CD14-positive monocyte (primary cell): ENCODE data around the gene MPV17L2. TPM values are rescaled to one million over a fixed set of nuclear protein-coding genes. Genes with fewer than 3 reads are reported as not detected.
A peak's percentile ranks its signal among the peaks of the same experiment; 100 is the strongest.

Experiments
- DNase-seq, 3 donors: peaks; one replicate each; pipeline ENCODE4 v3.0.0-alpha.2; 2011 to 2022
- H2AFZ ChIP-seq: 2 replicates; pipeline ENCODE4 v1.6.0; 2012; ENCODE audit warnings: mild to moderate bottlenecking, low read depth, low read length, inconsistent platforms; ENCODE audit not compliant: insufficient read depth, poor library complexity, severe bottlenecking
- H3K27ac ChIP-seq, 2 donors: 1 replicate in 1 of 2; 2 replicates in 1 of 2; pipeline ENCODE4 v1.5.1; 2012 to 2013; ENCODE audit warnings: low read length in 2 of 2, control low read depth in 1 of 2, inconsistent platforms in 1 of 2, low read depth in 1 of 2, mild to moderate bottlenecking in 1 of 2
- H3K27me3 ChIP-seq, 2 donors: one replicate each; pipeline versions ENCODE4 v1.6.0 to v1.6.1; 2011 to 2013; ENCODE audit warnings: low read length in 2 of 2; ENCODE audit not compliant: control insufficient read depth in 2 of 2, insufficient read depth in 2 of 2
- H3K36me3 ChIP-seq, 2 donors: replicated peaks in 1 of 2; 1 replicate in 1 of 2; 2 replicates in 1 of 2; pipeline versions ENCODE4 v1.5.1 to v1.6.1; 2012 to 2013; ENCODE audit warnings: low read length in 2 of 2, control low read depth in 1 of 2, inconsistent platforms in 1 of 2, mild to moderate bottlenecking in 1 of 2; ENCODE audit not compliant: insufficient read depth in 2 of 2, control insufficient read depth in 1 of 2
- H3K4me1 ChIP-seq, 2 donors: 1 replicate in 1 of 2; 2 replicates in 1 of 2; pipeline versions ENCODE4 v1.5.1 to v1.6.1; 2012 to 2013; ENCODE audit warnings: low read length in 2 of 2, control low read depth in 1 of 2, inconsistent platforms in 1 of 2, mild to moderate bottlenecking in 1 of 2, moderate library complexity in 1 of 2; ENCODE audit not compliant: insufficient read depth in 2 of 2, control insufficient read depth in 1 of 2
- H3K4me2 ChIP-seq: replicated peaks from 2 replicates; pipeline ENCODE3; 2012; ENCODE audit warnings: low read length, moderate library complexity, mild to moderate bottlenecking; ENCODE audit not compliant: poor library complexity, severe bottlenecking; ENCODE audit errors: extremely low read depth
- H3K4me3 ChIP-seq, 3 experiments: fragments of 200-600 bp in 1 of 3; sonication (generic) in 1 of 3; replicated peaks in 1 of 3; 1 replicate in 2 of 3; 2 replicates in 1 of 3; pipeline ENCODE4 v1.5.1; 2011 to 2013; ENCODE audit warnings: low read length in 3 of 3, mild to moderate bottlenecking in 3 of 3, control low read depth in 2 of 3, low read depth in 2 of 3, inconsistent platforms in 1 of 3, moderate library complexity in 1 of 3
- H3K79me2 ChIP-seq: 2 replicates; pipeline ENCODE4 v1.6.0; 2012; ENCODE audit warnings: mild to moderate bottlenecking, control low read depth, inconsistent platforms, low read length, moderate library complexity; ENCODE audit not compliant: insufficient read depth
- H3K9ac ChIP-seq: 2 replicates; pipeline ENCODE4 v1.6.0; 2017; ENCODE audit warnings: low read length, mild to moderate bottlenecking; ENCODE audit not compliant: insufficient read depth, poor library complexity, severe bottlenecking
- H3K9me3 ChIP-seq, 2 donors: replicated peaks in 1 of 2; 1 replicate in 1 of 2; 2 replicates in 1 of 2; pipeline versions ENCODE4 v1.5.1 to v1.6.1; 2012 to 2013; ENCODE audit warnings: low read length in 2 of 2, control low read depth in 1 of 2; ENCODE audit not compliant: control insufficient read depth in 1 of 2, insufficient read depth in 1 of 2
- H4K20me1 ChIP-seq: 2 replicates; pipeline ENCODE4 v1.6.0; 2012; ENCODE audit warnings: mild to moderate bottlenecking, low read length, control low read depth, moderate library complexity; ENCODE audit not compliant: insufficient read depth
- H3K27ac Mint-ChIP-seq, 7 donors: one replicate each; pipeline ENCODE4 v1.8.0; 2020; ENCODE audit warnings: mild to moderate bottlenecking in 7 of 7, mixed read lengths in 7 of 7, moderate library complexity in 6 of 7, inconsistent platforms in 2 of 7
- H3K27me3 Mint-ChIP-seq, 3 donors: one replicate each; pipeline ENCODE4 v1.8.0; 2021 to 2022; ENCODE audit warnings: low read depth in 3 of 3, mild to moderate bottlenecking in 3 of 3, mixed read lengths in 3 of 3, moderate library complexity in 3 of 3, inconsistent platforms in 1 of 3
- H3K36me3 Mint-ChIP-seq, 2 donors: one replicate each; pipeline ENCODE4 v1.8.0; 2020; ENCODE audit warnings: mixed read lengths in 2 of 2, inconsistent platforms in 1 of 2, mild to moderate bottlenecking in 1 of 2
- H3K4me1 Mint-ChIP-seq: one replicate; pipeline ENCODE4 v1.8.0; 2020; ENCODE audit warnings: mild to moderate bottlenecking, mixed read lengths
- H3K4me3 Mint-ChIP-seq, 2 donors: one replicate each; pipeline ENCODE4 v1.8.0; 2020; ENCODE audit warnings: mild to moderate bottlenecking in 2 of 2, mixed read lengths in 2 of 2, moderate library complexity in 1 of 2
- H3K9me3 Mint-ChIP-seq, 7 donors: one replicate each; pipeline ENCODE4 v1.8.0; 2020 to 2022; ENCODE audit warnings: mixed read lengths in 7 of 7, mild to moderate bottlenecking in 6 of 7, moderate library complexity in 6 of 7, inconsistent platforms in 2 of 7
- CTCF ChIP-seq: fragments of 200-600 bp; IDR thresholded peaks from one replicate; pipeline ENCODE4 v1.8.0; 2022; ENCODE audit warnings: antibody characterized with exemption, mild to moderate bottlenecking
- WGBS: methylation state at CpG from one replicate; pipeline ENCODE4 v1.1.5; 2013; ENCODE audit warnings: missing lambda C conversion rate; ENCODE audit not compliant: insufficient coverage; 5-methylcytosine and 5-hydroxymethylcytosine counted together
- intact Hi-C, 2 donors: fragments of 100-400 bp; cut with micrococcal nuclease; formaldehyde crosslinking; loops; one replicate each; pipeline versions ENCODE4 v1.15.0 to v1.15.1; 2023
- polyA plus RNA-seq, 3 donors: library from polyadenylated mRNA; depleted of rRNA in 1 of 3; unstranded in 2 of 3; stranded (reverse) in 1 of 3; fragments of 300-500 nt in 2 of 3; fragments of >200 nt in 1 of 3; fragmentation: Illumina TruSeq in 2 of 3; gene quantifications; 1 replicate in 2 of 3; 2 replicates in 1 of 3; pipeline ENCODE4 v1.2.3, GENCODE V29; 2012 to 2021

Gene MPV17L2
- polyA plus RNA-seq, 3 donors: 14.3 to 20.2 (median 15.0) TPM

- Histone ChIP-seq H3K4me2 (peak overlapping the region; percentile 96), H3K27me3 (peaks cover 0 to 7% of the 10 kb centered on the region in 2 donors), H3K4me3 (peak overlapping the region in 1 of 3 experiments; percentile 89), H3K36me3 (peaks cover 12 to 28% of the 10 kb centered on the region in 2 donors), H4K20me1 (peaks cover 11% of the 10 kb centered on the region), H3K9me3 (no peaks in the 10 kb centered on the region), H3K79me2 (peaks cover 5% of the 10 kb centered on the region), H3K9ac (no peak overlapping the region), H2AFZ (no peak overlapping the region), H3K4me1 (peaks cover 23 to 29% of the 10 kb centered on the region in 2 donors), H3K27ac (no peak overlapping the region)
- 80% methylated on average over 24 of the region's 24 CpGs for WGBS
- Mint-ChIP-seq H3K9me3 (no peaks in the 10 kb centered on the region), H3K36me3 (peaks cover 38 to 45% of the 10 kb centered on the region in 2 donors), H3K27me3 (peaks cover 11 to 25% (median 13%) of the 10 kb centered on the region in 3 donors), H3K4me1 (peaks cover 24% of the 10 kb centered on the region), H3K27ac (peak overlapping the region in 1 of 7 donors; percentile 37), H3K4me3 (peak overlapping the region; percentile 90 to 93)
- intact Hi-C loops: loop anchor here (10.0 kb wide), 2 partner anchors 48 to 212 kb away; partner anchors contain the start of genes PIK3R2 (in 1 of the 2) and SSBP4 (in 1 of the 2)
- DNase-seq: no peak
- no peak for TF ChIP-seq CTCF
Observed at GRCh38 chr19:18202397-18202777, 9.4 kb downstream of the MPV17L2 start.

DNA sequence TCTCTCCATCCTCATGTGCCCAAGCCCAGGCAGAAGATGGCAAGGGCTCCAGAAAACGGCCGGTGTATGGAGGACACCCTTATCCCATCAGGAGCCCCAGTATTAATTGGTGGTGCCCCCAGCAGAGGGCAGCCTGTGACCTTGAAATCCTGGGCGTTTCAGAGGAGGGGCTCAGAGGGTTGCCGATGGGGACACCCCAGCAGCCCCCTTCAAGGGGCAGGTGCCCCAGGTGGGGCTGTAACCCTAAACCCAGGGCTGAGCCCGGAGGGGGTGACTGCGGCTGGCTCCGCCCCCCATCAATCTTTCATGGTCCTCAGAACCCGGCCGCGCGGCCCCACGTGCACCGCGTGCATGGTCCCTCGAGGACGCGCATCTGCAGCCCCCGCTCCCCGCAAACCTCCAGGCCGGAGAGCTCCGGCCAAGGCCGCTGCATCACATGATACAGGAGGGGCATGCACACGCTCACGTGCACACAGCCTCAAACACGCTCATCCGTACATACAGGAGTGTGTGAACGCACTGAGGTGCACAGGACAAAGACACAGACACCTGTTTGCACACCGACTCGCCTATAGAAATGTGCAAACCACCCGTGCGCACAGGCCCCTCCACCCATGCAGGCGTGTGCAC, 9.9 kb downstream of the MPV17L2 start:
- WGBS: 2% methylated on average over 29 of the region's 32 CpGs
- intact Hi-C loops: loop anchor here (10.0 kb wide), 2 partner anchors 48 to 212 kb away; partner anchors contain the start of genes PIK3R2 (in 1 of the 2) and SSBP4 (in 1 of the 2)
- Mint-ChIP-seq H3K4me1 (peaks cover 24% of the 10 kb centered on the region), H3K27ac (peak overlapping the region in 4 of 7 donors; percentile 79 to 95 (median 88)), H3K27me3 (peaks cover 11 to 25% (median 16%) of the 10 kb centered on the region in 3 donors), H3K9me3 (no peaks in the 10 kb centered on the region), H3K36me3 (peaks cover 35 to 40% of the 10 kb centered on the region in 2 donors), H3K4me3 (peak overlapping the region; percentile 90 to 93)
- peak; percentile 19 for TF ChIP-seq CTCF
- Histone ChIP-seq H3K27me3 (peaks cover 0 to 7% of the 10 kb centered on the region in 2 donors), H3K4me3 (peak overlapping the region; percentile 51 to 89 (median 82)), H3K9me3 (no peaks in the 10 kb centered on the region), H3K36me3 (peaks cover 9 to 23% of the 10 kb centered on the region in 2 donors), H3K27ac (no peak overlapping the region), H3K4me2 (peak overlapping the region; percentile 96), H2AFZ (peak overlapping the region; percentile 85), H3K4me1 (peaks cover 23 to 29% of the 10 kb centered on the region in 2 donors), H3K9ac (peak overlapping the region; percentile 47), H4K20me1 (peaks cover 11% of the 10 kb centered on the region), H3K79me2 (peaks cover 5% of the 10 kb centered on the region)
- peak in 1 of 3 donors; percentile 41 for DNase-seq
